Measurements from ENCODE around the gene FASN. TPM values are rescaled to one million over a fixed set of nuclear protein-coding genes. Genes with fewer than 3 reads are reported as not detected.
A peak's percentile ranks its signal among the peaks of the same experiment; 100 is the strongest.

FASN gene
- total and polyA plus RNA-seq, 2 donors, result 12.3 to 19.0 TPM

DNA sequence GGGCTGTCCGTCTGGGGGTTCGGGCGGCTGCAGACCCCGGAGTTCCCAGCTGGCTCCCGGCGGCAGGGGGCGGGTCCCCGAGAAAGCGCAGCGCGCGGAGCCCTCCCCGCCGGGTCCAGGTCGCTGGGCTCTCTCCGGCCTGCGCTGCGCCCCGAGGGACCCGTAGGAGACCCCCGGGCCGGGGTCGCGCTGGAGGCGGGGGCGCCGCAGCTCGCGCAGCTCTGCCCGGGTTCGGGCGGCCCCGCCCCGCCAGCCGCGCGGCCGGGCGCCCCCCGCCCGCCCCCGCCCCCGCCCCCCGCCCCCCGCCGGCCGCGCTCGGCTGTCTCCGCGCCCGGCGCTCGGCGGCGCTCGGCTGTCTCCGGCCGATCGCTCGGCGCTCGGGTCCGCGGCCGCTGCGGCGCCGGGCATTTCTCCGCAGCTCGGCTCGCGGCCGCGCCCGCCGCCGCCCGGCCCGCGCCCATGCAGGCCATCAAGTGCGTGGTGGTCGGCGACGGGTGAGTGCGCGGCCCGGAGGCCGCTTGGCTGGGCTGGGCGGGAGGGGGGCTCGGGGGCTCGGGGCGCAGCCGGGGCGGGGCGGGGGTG, 66.6 kb downstream of the FASN start, which contains the start of gene RAC3:
TSS of gene RAC3 (plus strand) at position 376 of the 582 bp plus-strand sequence. CDS start at position 460, 84 bp downstream.
- Histone ChIP-seq H3K27me3 (ENCODE audit: control insufficient read depth in 2 of 2, insufficient read depth in 1 of 2, low read length in 1 of 2) (peaks cover 6 to 31% of the 10 kb centered on the region in 2 donors), H3K9me3 (ENCODE audit: control insufficient read depth in 2 of 2, insufficient read depth in 1 of 2, low read length in 1 of 2) (no peaks in the 10 kb centered on the region), H3K27ac (ENCODE audit: low read depth in 1 of 2, low read length in 1 of 2) (peak within 1 kb of the TSS in 1 of 2 donors; percentile 43), H3K36me3 (ENCODE audit: control insufficient read depth in 2 of 2, insufficient read depth in 2 of 2, low read length in 1 of 2) (peaks cover 18 to 25% of the 10 kb centered on the region in 2 donors), H3K4me3 (ENCODE audit: low read length in 2 of 2) (peak within 1 kb of the TSS; percentile 46 to 57), H3K4me1 (ENCODE audit: control insufficient read depth in 2 of 2, insufficient read depth in 2 of 2, low read length in 2 of 2) (peaks cover 11 to 27% of the 10 kb centered on the region in 2 donors)
- WGBS, result 1% methylated on average over 95 of the region's 96 CpGs
- no peak for DNase-seq (ENCODE audit: low read depth in 6 of 9, low spot score in 9 of 9)

DNA sequence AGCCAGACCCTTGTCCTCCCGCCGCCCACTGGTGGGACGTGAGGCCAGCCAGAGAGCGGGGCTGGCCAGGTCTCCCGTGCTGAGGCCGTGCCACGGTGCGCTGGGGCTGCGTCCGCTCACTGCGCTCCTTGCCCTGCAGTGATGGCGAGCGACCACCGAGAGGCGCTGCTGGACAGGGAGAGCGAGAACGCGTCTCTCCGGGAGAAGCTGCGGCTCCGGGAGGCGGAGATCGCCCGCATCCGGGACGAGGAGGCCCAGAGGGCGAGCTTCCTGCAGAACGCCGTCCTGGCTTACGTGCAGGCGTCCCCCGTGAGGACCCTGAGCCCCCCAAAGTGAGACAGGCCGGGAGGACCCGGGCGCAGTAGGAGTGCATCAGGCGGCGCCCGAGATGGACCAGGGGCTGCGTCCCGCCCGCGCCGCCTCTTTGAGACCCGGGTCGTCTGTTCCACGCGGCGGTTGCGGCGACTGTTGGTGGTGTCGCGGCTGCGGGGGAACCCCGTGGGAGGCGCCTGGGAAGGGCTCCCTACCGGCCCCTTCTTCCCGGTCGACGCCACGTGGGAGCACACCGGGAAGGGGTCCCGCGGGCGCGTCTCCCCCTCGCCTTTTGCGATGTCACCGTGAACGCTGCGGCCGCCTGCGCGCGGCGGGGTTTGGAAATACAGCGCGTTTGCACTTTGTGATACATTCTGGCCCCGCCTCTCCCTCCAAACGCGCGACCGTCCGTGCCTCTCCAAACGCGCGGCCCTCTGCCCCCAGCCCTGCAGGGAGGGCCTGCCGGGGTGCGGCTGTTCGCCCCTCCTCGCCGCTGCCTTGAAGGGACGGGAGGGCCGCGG, 67.3 kb downstream of the FASN start:
- Histone ChIP-seq H3K9me3 (ENCODE audit: control insufficient read depth in 2 of 2, insufficient read depth in 1 of 2, low read length in 1 of 2) (no peaks in the 10 kb centered on the region), H3K4me1 (ENCODE audit: control insufficient read depth in 2 of 2, insufficient read depth in 2 of 2, low read length in 2 of 2) (peaks cover 9 to 23% of the 10 kb centered on the region in 2 donors), H3K36me3 (ENCODE audit: control insufficient read depth in 2 of 2, insufficient read depth in 2 of 2, low read length in 1 of 2) (peaks cover 23 to 28% of the 10 kb centered on the region in 2 donors), H3K27ac (ENCODE audit: low read depth in 1 of 2, low read length in 1 of 2) (peak overlapping the region in 1 of 2 donors; percentile 43), H3K4me3 (ENCODE audit: low read length in 2 of 2) (peak overlapping the region; percentile 46 to 57), H3K27me3 (ENCODE audit: control insufficient read depth in 2 of 2, insufficient read depth in 1 of 2, low read length in 1 of 2) (peaks cover 6 to 31% of the 10 kb centered on the region in 2 donors)
- under 1% methylated on average over 94 of the region's 94 CpGs for WGBS
- DNase-seq (ENCODE audit: low read depth in 6 of 9, low spot score in 9 of 9), result peak in 8 of 9 donors; percentile 52 to 89 (median 71)

DNA sequence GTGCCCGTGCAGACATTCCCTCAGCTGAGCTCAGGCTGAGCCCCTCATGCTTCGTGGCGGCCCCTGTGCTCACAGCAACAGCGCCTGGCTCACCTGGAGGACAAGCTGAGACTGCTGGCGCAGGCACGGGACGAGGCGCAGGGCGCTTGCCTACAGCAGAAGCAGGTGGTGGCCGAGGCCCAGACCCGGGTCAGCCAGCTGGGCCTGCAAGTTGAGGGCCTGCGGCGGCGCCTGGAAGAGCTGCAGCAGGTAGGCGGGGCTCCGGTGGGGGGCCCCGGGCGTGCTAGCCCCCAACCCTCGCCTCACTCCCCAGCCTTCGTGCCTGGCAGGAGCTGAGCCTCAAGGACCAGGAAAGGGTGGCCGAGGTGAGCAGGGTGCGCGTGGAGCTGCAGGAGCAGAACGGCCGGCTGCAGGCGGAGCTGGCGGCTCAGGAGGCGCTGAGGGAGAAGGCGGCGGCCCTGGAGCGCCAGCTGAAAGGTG, 68.0 kb downstream of the FASN start:
- Histone ChIP-seq H3K36me3 (ENCODE audit: control insufficient read depth in 2 of 2, insufficient read depth in 2 of 2, low read length in 1 of 2) (peaks cover 23 to 24% of the 10 kb centered on the region in 2 donors), H3K9me3 (ENCODE audit: control insufficient read depth in 2 of 2, insufficient read depth in 1 of 2, low read length in 1 of 2) (no peaks in the 10 kb centered on the region), H3K4me1 (ENCODE audit: control insufficient read depth in 2 of 2, insufficient read depth in 2 of 2, low read length in 2 of 2) (peaks cover 9 to 23% of the 10 kb centered on the region in 2 donors), H3K4me3 (ENCODE audit: low read length in 2 of 2) (peak overlapping the region in 1 of 2 donors; percentile 57), H3K27me3 (ENCODE audit: control insufficient read depth in 2 of 2, insufficient read depth in 1 of 2, low read length in 1 of 2) (peaks cover 6 to 31% of the 10 kb centered on the region in 2 donors), H3K27ac (ENCODE audit: low read depth in 1 of 2, low read length in 1 of 2) (no peak overlapping the region)
- DNase-seq (ENCODE audit: low read depth in 6 of 9, low spot score in 9 of 9), result no peak
- WGBS, result 83% methylated on average over 31 of the region's 31 CpGs

DNA sequence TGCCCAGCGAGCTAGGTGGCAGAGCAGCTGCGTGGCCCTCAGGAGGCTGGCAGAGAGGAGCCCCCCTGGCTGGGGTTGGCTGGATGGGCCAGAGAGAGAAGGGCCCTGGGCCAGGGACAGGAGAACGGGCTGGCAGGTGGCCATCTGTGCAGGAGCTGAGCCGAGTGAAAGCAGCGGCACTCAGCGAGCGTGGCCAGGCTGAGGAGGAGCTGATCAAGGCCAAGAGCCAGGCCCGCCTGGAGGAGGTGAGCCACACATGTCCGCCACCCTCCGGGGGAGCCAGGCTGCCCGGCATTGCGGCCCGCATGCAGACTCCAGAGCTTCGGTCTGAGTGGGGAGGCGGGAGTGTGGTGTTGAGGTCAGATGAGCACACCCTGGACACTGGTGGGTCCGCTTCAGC, 68.6 kb downstream of the FASN start:
- H3K9me3 ChIP-seq (ENCODE audit: control insufficient read depth in 2 of 2, insufficient read depth in 1 of 2, low read length in 1 of 2), result no peaks in the 10 kb centered on the region
- 95% methylated on average over 16 of the region's 16 CpGs for WGBS
- H3K4me3 ChIP-seq (ENCODE audit: low read length in 2 of 2), result no peak overlapping the region
- H3K36me3 ChIP-seq (ENCODE audit: control insufficient read depth in 2 of 2, insufficient read depth in 2 of 2, low read length in 1 of 2), result peaks cover 23 to 24% of the 10 kb centered on the region in 2 donors
- no peak for DNase-seq (ENCODE audit: low read depth in 6 of 9, low spot score in 9 of 9)
- no peak overlapping the region for H3K27ac ChIP-seq (ENCODE audit: low read depth in 1 of 2, low read length in 1 of 2)
- peaks cover 9 to 28% of the 10 kb centered on the region in 2 donors for H3K4me1 ChIP-seq (ENCODE audit: control insufficient read depth in 2 of 2, insufficient read depth in 2 of 2, low read length in 2 of 2)
- H3K27me3 ChIP-seq (ENCODE audit: control insufficient read depth in 2 of 2, insufficient read depth in 1 of 2, low read length in 1 of 2), result peaks cover 6 to 31% of the 10 kb centered on the region in 2 donors

DNA sequence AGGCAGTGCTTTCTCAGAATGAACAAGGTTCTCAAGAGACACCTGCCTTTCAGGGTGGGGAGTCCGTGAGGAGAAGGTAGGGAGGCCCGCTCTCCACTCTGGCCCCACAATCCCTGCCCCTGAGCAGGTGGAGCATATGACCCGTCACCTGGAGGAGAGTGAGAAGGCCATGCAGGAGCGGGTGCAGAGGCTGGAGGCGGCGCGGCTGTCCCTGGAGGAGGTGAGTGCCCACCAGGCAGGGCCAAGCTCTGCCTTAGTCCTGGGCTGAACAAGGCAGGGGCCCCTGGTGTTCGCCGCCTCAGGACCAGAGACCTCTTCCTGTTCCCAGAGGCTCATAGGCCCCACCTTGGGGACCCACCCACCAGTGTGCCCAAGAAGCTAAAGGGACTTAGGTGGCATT, 69.1 kb downstream of the FASN start:
- no peak overlapping the region for H3K27ac ChIP-seq (ENCODE audit: low read depth in 1 of 2, low read length in 1 of 2)
- WGBS, result 96% methylated on average over 9 of the region's 9 CpGs

More for the DNA sequence above, 69.1 kb downstream of the FASN start:
- no peak overlapping the region for H3K4me3 ChIP-seq (ENCODE audit: low read length in 2 of 2)
- H3K9me3 ChIP-seq (ENCODE audit: control insufficient read depth in 2 of 2, insufficient read depth in 1 of 2, low read length in 1 of 2), result no peaks in the 10 kb centered on the region
- DNase-seq (ENCODE audit: low read depth in 6 of 9, low spot score in 9 of 9), result no peak
- peaks cover 13 to 33% of the 10 kb centered on the region in 2 donors for H3K4me1 ChIP-seq (ENCODE audit: control insufficient read depth in 2 of 2, insufficient read depth in 2 of 2, low read length in 2 of 2)
- H3K36me3 ChIP-seq (ENCODE audit: control insufficient read depth in 2 of 2, insufficient read depth in 2 of 2, low read length in 1 of 2), result peaks cover 23 to 24% of the 10 kb centered on the region in 2 donors
- H3K27me3 ChIP-seq (ENCODE audit: control insufficient read depth in 2 of 2, insufficient read depth in 1 of 2, low read length in 1 of 2), result peaks cover 6 to 31% of the 10 kb centered on the region in 2 donors

Other genes starting within 250 kb of the FASN start
- 210 TPM for gene P4HB, start 237.7 kb downstream of the FASN start, total RNA-seq
- gene P4HB, start 237.7 kb downstream of the FASN start, polyA plus RNA-seq, result 219 TPM
- gene ARHGDIA, start 226.9 kb downstream of the FASN start, total RNA-seq, result 106 TPM
- gene ARHGDIA, start 226.9 kb downstream of the FASN start, polyA plus RNA-seq, result 189 TPM
- 168 TPM for gene ALYREF, start 206.7 kb downstream of the FASN start, total RNA-seq
- gene ALYREF, start 206.7 kb downstream of the FASN start, polyA plus RNA-seq, result 42.9 TPM
- gene ANAPC11, start 206.5 kb downstream of the FASN start, total RNA-seq, result 108 TPM
- gene ANAPC11, start 206.5 kb downstream of the FASN start, polyA plus RNA-seq, result 127 TPM
- gene NPB, start 196.0 kb downstream of the FASN start, total RNA-seq, result 1.7 TPM
- gene NPB, start 196.0 kb downstream of the FASN start, polyA plus RNA-seq, result 3.5 TPM
- gene PCYT2, start 186.8 kb downstream of the FASN start, total RNA-seq, result 19.4 TPM
- 37.4 TPM for gene PCYT2, start 186.8 kb downstream of the FASN start, polyA plus RNA-seq
- gene SIRT7, start 180.1 kb downstream of the FASN start, total RNA-seq, result 16.1 TPM
- gene SIRT7, start 180.1 kb downstream of the FASN start, polyA plus RNA-seq, result 47.7 TPM
- gene MAFG, start 170.5 kb downstream of the FASN start, total RNA-seq, result 6.0 TPM
- gene MAFG, start 170.5 kb downstream of the FASN start, polyA plus RNA-seq, result 7.3 TPM
- 16.4 TPM for gene PYCR1, start 160.9 kb downstream of the FASN start, total RNA-seq
- 2.9 TPM for gene PYCR1, start 160.9 kb downstream of the FASN start, polyA plus RNA-seq
- 0.05 TPM for gene MYADML2, start 151.0 kb downstream of the FASN start, total RNA-seq
- 0.07 TPM for gene MYADML2, start 151.0 kb downstream of the FASN start, polyA plus RNA-seq
- gene NOTUM, start 137.0 kb downstream of the FASN start, total RNA-seq, result 0.66 TPM
- gene NOTUM, start 137.0 kb downstream of the FASN start, polyA plus RNA-seq, result 0.25 TPM
- 27.6 TPM for gene ASPSCR1, start 120.6 kb downstream of the FASN start, total RNA-seq
- gene ASPSCR1, start 120.6 kb downstream of the FASN start, polyA plus RNA-seq, result 57.6 TPM
- gene CENPX, start 75.4 kb downstream of the FASN start, total RNA-seq, result 44.5 TPM
- 79.7 TPM for gene CENPX, start 75.4 kb downstream of the FASN start, polyA plus RNA-seq
- gene LRRC45, start 74.9 kb downstream of the FASN start, total RNA-seq, result 15.2 TPM
- gene LRRC45, start 74.9 kb downstream of the FASN start, polyA plus RNA-seq, result 20.7 TPM
- gene RAC3, start 66.6 kb downstream of the FASN start, total RNA-seq, result 4.7 TPM
- gene RAC3, start 66.6 kb downstream of the FASN start, polyA plus RNA-seq, result 6.9 TPM
- gene DCXR, start 60.5 kb downstream of the FASN start, total RNA-seq, result 71.2 TPM
- gene DCXR, start 60.5 kb downstream of the FASN start, polyA plus RNA-seq, result 101 TPM
- 8.1 TPM for gene RFNG, start 46.4 kb downstream of the FASN start, total RNA-seq
- gene RFNG, start 46.4 kb downstream of the FASN start, polyA plus RNA-seq, result 45.4 TPM
- gene GPS1, start 46.3 kb downstream of the FASN start, total RNA-seq, result 75.8 TPM
- 98.3 TPM for gene GPS1, start 46.3 kb downstream of the FASN start, polyA plus RNA-seq
- 57.9 TPM for gene DUS1L, start 32.4 kb downstream of the FASN start, total RNA-seq
- gene DUS1L, start 32.4 kb downstream of the FASN start, polyA plus RNA-seq, result 147 TPM
- gene CCDC57, start 114.6 kb upstream of the FASN start, total RNA-seq, result 39.3 TPM
- 122 TPM for gene CCDC57, start 114.6 kb upstream of the FASN start, polyA plus RNA-seq
- 17.3 TPM for gene SLC16A3, start 130.8 kb upstream of the FASN start, total RNA-seq
- 30.2 TPM for gene SLC16A3, start 130.8 kb upstream of the FASN start, polyA plus RNA-seq
- 16.2 TPM for gene CSNK1D, start 175.5 kb upstream of the FASN start, total RNA-seq
- gene CSNK1D, start 175.5 kb upstream of the FASN start, polyA plus RNA-seq, result 113 TPM
- 67.9 TPM for gene CD7, start 219.4 kb upstream of the FASN start, total RNA-seq
- 153 TPM for gene CD7, start 219.4 kb upstream of the FASN start, polyA plus RNA-seq
- gene SECTM1, start 235.5 kb upstream of the FASN start, total RNA-seq, result 7.5 TPM
- 11.7 TPM for gene SECTM1, start 235.5 kb upstream of the FASN start, polyA plus RNA-seq

All from thymus (tissue), 11 donors.